GM20000 (cell line): ENCODE results near the gene CECR2.

Experiments used
- DNase-seq: peaks from one replicate; pipeline ENCODE4 v3.0.0; 2012; ENCODE audit warnings: low spot score
- TF ChIP-seq, protein P1 (sequence below): IDR thresholded peaks from 2 replicates; pipeline ENCODE4 v1.5.1; 2012; ENCODE audit warnings: mild to moderate bottlenecking, control low read depth; ENCODE audit errors: extremely low read depth, missing control alignments

Gene CECR2

DNA sequence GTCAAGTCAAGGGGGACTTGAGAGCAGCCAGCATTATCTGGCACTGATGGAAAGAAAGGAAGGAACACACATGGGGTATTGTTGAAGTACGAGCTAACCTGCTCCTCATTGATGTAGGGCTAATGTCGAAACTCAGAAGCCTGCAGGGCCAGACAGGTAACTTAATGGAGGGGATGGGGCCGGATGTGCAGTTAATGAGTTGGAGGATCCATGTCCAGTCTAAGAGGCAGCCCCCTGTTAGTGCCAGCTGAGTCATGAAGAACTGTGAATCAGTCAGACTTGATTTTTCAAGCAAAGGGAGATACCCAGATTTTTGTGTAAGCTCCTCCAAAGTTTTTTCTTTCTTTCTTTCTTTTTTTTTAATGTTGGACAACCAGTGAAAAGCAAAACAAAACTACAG is 65.6 kb downstream of the CECR2 start:
- no peak for DNase-seq
- TF ChIP-seq, protein P1, sequence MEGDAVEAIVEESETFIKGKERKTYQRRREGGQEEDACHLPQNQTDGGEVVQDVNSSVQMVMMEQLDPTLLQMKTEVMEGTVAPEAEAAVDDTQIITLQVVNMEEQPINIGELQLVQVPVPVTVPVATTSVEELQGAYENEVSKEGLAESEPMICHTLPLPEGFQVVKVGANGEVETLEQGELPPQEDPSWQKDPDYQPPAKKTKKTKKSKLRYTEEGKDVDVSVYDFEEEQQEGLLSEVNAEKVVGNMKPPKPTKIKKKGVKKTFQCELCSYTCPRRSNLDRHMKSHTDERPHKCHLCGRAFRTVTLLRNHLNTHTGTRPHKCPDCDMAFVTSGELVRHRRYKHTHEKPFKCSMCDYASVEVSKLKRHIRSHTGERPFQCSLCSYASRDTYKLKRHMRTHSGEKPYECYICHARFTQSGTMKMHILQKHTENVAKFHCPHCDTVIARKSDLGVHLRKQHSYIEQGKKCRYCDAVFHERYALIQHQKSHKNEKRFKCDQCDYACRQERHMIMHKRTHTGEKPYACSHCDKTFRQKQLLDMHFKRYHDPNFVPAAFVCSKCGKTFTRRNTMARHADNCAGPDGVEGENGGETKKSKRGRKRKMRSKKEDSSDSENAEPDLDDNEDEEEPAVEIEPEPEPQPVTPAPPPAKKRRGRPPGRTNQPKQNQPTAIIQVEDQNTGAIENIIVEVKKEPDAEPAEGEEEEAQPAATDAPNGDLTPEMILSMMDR: no peak

DNA sequence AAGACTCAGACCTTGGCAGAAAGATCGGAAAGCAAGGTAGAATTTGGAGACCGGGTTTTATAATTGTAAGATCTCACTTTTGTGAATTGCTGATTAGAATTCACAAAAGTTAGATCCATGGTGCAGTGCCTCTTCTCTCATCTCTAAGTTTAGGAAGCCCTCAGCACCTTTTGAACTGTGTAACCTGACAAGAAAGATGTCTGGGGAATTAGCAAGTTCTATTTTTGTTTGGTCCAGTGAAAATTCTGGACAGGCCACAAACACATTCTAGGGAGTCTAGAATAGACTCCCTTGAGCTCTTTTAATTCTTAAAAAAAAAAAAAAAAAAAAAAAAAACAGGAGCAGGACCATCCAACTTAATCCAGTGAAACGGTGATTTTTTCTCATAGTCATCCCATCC is 66.1 kb downstream of the CECR2 start:
- TF ChIP-seq, protein P1: no peak
- DNase-seq: no peak

DNA sequence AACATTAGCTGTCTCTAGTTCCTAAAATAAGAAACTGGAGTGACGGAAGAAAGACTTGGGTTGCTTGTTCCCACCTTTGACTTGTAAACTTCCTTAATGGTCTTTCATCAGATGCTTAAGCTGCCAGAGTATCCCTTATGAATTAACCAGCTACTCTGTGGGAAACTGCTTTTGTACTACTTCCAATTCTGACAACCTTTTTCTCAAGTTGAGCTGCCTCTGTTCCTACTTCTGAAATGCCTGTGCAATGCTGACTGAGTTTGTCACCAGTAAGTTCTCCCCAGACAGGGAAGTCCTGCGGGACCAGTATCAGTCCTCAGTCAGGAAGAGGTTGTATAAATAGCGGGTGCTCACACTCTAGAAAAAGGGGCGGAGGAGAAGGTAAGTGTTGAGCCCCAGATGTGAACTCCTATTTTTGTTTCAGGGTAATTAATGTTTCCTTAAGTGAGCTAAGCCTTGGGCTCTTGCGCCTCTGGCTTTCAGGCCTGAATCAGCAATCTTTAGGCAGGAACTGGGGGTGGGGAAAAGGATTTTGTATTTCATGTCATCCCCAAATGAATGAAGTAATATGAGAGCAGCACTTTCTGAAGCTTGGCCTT is 67.2 kb downstream of the CECR2 start:
- no peak for DNase-seq

DNA sequence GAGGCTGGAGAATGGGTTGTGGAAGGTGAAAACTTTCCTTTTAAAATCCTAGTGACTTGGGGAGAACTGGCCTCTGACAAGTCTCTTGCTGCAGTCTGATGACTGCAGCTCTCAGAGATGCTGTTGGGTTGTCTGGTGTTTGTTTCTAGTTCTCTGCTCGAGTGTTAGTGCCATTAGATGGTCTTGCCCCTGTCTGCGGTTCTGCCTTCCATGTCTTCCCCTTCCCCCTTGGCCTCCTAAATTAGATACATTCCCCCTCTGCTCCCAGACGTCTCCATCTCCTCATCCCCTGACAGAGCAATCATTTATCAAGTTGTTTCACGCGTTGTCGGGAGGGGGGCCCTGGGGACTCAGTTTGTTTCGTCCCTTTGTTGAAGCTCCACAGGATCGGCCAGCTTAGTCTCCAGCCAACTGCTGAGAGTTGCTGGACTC is 67.7 kb downstream of the CECR2 start:
- no peak for DNase-seq
- TF ChIP-seq, protein P1: no peak

More for the DNA sequence above, 67.2 kb downstream of the CECR2 start:
- TF ChIP-seq, protein P1: no peak

DNA sequence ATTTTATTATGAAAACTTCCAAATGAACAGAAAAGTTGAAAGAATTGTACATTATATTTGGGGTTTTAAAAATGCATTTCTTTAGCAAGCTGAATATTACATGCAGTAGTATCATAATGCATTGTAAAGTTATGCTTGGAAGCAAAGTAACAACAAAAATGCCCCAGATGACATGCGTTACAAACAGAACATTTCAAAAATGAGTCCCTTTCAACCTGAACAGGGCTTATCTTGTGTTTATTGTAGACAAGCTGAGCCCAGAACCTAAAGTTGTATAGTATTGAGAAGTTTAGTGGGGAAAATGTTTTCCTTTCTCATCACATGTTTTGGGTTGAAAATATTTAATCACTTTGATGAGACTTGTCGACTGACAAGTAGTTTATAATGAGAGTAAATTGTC is 68.8 kb downstream of the CECR2 start:
- TF ChIP-seq, protein P1: no peak
- no peak for DNase-seq

DNA sequence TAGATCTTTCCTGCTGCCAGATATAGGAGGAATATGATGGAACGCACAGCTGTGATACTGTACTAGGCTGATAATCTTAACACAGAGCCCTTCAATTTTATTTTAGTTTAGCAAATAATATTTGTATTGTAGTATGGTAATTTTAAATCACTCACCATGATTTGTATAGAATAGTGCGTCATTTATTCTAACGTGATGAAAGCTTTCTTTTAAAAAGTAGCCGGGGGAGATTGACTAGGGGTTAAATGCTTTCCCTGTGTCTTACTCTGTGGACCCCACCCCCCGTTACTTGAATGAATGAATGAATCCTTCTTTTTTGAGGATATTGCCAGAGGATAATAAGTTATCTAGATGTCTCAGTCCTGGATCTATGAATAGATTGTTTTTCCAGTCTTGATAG is 72.1 kb downstream of the CECR2 start:
- TF ChIP-seq, protein P1: no peak
- DNase-seq: no peak

DNA sequence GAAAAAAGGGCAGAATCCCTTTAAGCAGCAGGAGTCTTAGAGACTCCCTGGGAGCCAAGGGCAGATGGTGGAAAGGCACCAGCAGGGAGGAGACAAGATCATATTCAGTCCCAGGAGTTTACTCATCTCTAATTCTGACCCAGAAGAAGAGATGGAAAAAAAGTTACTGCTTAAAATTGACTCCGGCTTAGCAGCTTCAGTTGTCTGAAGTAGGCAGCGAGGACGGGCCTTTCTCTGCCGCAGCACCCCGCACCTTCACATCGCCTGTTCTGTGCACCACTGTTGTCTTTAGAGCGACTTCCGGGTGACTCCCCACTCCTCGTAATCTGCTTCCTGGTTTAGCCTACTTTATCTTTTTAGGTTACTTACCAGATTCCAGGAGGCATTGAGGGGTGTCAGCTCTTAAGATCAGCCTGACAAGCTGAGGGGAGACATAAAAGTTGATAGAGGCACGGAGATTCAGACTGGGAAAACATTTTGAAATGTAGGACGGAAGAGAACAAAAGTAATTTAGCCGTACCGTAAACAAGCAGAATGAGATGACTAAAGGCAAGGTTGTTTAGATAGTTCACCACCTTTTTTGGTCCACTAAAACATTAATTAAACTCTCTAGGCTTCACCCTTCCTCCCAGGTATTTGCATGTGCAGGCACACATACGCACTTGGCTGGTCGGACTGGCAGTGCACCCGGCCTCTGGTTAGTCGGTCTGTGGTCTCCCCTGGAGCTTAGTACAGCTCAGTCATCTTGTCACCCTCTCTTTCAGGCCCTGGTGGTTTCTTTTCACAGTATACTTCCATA is 74.3 kb downstream of the CECR2 start:
- no peak for DNase-seq
- TF ChIP-seq, protein P1: no peak
